ENCODE measurements around the gene VAV2.
A peak's percentile ranks its signal among the peaks of the same experiment; 100 is the strongest.
"Not testable (repeated sequence)": the region's sequence is repeated elsewhere in the genome, so short reads cannot be mapped to it uniquely, and the experiment has no call there.

Gene VAV2

DNA sequence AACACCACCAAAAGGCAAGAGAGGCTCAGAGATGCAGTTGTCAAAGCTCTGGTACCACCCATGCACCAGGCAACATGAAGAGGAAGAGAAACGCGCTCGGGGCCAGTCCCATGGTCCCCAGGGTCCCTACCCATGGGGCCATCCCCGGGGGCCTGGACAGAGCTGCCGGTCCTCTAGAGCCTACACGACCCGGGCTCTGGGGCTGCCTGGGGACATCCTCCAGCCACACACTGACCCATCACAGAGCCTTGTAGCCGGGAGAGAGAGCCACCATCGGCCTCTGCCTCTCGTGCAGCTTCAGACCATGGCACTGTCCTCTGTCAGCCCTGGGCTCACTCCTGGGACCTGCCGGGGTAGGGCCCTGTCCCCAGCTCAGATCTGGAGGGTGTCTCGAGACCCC, 23.7 kb downstream of the VAV2 start:
- no peak for DNase-seq

- no peak for DNase-seq
Measured at GRCh38 chr9:133967024-133967741, 24.9 kb downstream of the VAV2 start.

DNA sequence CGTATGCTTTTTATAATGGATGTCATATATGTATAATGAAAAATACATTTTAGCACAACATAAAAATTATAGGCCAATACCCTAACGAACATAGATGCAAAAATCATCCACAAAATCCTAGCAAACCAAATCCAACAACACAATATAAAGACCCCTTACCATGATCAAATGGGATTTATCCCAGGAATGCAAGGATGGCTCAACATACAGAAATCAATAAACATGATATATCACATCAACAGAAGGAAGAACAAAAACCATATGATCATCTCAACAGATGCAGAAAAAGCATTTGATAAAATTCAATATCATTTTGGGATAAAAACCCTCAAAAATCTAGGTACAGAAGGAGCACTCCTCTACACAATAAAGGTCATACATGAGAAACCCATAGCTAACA, 27.7 kb downstream of the VAV2 start:
- no peak for DNase-seq

DNA sequence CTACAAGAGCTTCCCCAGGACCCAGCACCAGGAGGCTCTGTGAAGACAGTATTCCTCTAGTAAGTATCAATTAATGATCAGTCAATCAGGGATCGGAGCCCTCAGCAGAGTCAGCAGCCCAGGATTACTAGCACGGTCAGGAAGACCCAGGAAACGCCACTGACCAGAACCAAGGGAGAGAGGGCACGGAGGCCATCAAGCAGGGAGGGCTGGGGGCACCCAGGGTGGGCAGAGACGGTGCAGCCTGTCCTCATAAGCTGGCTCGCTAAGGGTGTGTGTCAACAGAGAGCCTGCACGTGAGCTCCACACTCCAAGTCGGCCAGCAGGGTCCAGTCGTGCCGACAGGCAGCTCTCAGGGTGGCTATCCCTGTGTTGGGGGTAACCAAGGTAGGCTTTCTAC, 29.0 kb downstream of the VAV2 start:
- DNase-seq, result no peak

DNA sequence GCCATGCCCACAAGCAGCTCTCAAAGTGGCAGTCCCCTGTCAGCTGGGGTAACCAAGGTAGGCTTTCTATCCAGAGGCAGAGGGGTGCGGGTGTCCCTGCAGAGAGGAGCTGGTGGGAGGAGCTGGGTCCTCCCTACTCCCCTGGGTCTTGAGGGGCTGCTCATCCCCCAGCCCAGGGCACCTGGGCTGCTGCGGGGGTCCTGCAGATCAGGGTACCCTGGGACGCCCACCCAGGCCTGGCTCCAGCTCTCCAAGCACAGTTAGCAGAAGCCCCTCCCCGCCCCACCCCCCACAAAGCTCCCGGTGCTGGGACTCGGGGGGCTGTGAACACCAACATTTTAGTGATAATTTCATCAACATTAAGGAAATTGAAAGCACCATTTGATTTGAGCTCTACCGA, 29.8 kb downstream of the VAV2 start:
- DNase-seq, result no peak

DNA sequence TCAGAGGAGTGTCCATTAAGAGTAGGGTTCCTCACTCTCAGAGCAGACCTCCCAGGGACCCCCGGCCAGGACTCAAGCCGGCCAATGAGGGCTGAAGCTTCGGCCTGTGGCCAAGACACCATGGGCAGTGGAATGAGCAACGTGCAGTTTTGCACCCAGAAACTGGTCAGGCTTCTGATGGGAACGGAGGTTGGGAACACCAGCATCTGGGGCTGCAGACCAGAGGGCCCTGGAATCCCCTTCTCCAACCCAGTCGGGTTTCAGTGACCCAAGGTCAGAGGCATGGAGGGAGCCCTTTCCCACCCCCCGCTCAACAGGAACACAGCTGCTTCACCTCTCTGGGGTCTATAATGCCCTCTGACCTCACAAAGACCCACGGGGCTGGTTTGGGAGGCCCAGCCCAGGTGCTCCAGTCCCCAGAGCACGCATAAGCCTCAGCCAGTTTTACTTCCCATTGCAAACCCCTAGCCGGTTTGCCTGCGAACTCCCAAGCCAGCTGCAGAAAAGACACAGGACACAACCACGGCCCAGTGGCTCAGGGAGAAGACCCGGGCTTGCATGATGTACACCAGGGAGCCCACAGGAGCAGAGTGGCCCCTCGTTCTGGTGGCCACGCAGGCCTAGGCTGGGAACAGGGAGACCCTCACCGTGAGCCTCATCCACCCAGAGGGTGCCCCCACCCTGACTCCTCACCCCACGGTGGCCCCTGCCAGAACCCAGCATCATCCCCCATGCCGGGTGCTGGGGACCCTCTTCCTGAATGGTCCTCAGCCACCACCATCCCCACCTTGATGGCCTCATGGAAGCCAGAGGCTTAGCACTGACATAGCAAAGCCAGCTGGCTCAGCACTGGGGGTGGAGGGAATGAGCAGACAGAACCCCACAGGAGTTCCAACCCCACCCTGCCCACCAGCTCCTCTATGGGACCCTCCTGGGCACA, 30.6 kb downstream of the VAV2 start:
- DNase-seq, result no peak

DNA sequence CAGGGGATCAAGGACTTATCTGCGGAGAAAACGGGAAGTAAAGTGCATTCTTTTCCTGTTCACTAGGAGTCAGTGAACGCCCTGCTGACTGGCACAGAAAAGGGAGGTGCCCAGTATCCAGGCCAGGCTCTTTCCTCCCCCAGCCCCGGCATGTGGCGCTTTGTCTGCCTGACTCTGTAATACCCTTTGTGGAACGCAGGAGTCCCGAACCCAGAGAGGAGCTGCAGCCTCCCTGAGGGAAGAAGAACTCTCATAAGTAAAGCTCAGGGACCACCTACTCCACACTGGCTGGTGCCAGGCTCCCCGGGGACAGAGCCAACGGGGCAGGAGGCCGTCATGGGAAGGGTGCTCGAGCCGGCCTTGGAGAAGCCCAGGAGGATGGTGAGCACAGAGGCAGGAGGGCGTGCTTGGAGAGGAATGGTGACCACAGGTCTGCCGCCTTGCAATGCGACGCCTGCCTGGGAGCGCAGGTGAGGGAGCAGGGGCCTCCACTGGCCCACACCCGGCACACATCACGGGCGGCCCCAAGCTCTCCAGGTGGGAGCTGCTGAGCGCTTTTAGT, 31.5 kb downstream of the VAV2 start:
- no peak for DNase-seq

GRCh38 chr9:133959966-133960567, 32.1 kb downstream of the VAV2 start:
- DNase-seq, result no peak

- no peak for DNase-seq
Measured at GRCh38 chr9:133959171-133959570, 33.0 kb downstream of the VAV2 start.

DNA sequence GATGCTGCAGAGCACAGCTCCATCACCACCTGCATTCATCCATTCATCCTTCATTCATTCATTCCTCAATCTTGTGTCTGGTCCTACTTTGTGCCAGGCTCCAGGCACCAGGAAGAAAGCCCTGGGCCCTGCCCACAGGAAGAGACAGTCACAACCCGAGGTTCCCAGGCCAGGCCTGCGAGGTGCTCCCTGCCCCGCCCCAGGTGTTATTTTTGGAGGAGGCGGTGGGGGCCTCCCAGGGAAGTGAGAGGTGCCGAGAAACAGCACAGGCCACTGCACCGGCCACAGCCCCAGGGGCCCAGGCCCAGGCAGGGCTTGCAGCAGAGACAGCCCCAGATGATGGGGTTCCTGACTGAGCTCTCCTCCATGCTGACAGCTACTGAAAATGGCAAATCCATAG, 33.4 kb downstream of the VAV2 start:
- no peak for DNase-seq

GRCh38 chr9:133957772-133958171, 34.4 kb downstream of the VAV2 start:
- DNase-seq, result not testable (repeated sequence)

DNA sequence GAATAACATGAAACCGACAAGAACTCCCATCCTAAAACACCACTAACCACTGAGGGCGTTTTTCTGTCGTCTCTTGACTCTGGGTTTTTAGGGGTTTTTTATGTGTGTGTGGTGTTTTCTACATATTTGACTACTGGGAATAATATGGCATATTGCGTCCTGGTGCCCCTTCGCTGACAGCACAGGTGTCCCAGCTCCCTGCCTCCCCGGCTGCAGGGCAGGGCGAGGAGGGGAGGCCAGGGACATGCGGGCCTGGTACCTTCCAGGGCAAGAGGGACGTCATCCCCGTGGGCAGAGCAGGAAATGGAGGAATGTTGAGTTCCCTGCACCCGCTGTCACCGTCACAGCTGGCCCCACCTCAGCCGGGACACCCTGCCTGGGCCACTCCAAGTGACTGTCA, 34.8 kb downstream of the VAV2 start:
- no peak for DNase-seq

GRCh38 chr9:133956520-133957076, 35.5 kb downstream of the VAV2 start:
- no peak for DNase-seq

DNA sequence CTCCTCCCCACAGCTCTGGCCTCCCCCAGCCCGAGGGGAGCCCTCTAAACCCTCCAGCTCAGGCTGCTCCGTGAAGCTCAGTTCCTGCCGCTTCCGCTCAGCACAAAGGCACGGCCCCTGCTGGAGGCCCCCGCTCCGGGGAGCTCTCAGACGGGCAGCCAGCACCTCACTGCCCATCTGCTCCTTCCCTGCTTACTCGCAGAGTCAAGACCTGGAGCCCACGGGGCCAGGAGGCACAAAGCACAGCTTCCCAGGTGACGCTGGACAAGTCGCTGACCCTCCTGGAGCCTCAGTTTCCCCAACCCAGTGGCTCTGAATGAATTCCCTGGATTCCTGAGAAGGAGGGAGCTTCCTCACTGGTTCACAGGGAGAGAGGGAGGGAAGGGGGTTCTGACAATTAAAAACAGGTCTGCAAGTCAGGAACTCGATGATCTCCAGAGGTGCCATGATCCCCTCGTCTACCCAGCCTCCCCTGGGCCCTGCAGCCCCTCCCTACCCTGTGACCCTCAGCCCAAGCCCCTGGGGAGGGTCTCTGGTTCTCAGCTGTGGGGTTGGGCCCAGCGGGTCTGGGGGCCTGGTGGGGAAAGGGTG, 36.2 kb downstream of the VAV2 start:
- DNase-seq, result peak; percentile 8

GRCh38 chr9:133954862-133955529, 37.1 kb downstream of the VAV2 start:
- peak; percentile 5 for DNase-seq

DNA sequence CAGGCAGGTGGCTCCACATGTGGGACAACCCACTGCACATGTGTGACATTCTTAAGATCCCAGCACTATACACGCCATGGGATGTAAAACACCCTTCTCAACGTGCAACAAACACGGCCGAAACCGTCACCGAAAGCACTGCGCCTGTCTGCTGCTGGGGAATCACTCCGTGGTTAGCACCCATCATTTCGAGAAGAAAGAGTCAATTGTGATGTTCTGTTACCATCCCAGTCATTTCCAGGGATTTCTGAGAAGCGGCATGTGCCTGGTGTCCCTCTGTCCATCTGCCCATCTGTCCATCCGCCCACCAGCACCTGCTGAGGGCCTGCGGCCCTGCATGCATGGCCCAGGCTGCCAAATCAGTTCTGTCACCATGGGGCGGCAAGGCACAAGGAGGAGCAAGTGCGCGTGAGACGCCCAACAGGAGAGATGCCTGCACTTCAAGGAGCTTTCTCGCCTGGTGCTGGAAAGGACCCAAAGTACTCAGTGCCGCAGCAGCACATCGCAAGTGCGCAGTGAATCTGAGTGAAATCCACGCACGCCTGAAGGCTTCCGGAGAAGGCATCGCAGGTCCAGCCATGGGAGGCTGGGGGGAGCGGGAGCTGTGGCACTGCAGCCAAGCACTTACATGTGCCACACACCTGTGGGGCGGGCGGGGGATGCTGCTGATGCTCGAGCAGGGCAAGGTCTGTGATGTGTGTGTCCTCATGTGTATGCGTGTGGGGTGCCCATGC, 38.0 kb downstream of the VAV2 start:
- no peak for DNase-seq

- DNase-seq, result no peak
Measured at GRCh38 chr9:133953621-133953975, 38.5 kb downstream of the VAV2 start.

- no peak for DNase-seq
Measured at GRCh38 chr9:133952598-133953550, 39.2 kb downstream of the VAV2 start.

DNA sequence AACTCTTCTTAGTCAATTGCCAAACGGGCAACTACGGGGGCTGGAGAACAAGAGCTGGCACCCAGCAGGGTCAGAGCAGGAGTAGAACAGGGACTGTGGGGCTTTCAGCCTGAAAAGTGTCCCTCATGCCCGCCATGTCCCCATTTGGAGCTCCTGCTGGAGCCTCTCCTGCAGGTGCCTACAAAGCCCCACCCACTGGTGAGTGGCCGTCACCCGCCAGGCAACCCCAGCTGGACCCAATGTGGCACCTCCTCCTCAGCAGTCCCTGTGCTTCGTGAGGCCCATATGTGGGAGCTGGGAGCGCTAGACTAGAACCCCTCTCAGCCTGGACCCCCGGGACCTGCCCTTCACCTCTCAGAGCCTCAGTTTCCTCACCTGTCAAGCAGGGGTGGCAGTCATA, 40.9 kb downstream of the VAV2 start:
- no peak for DNase-seq

- no peak for DNase-seq
Measured at GRCh38 chr9:133950629-133951111, 41.5 kb downstream of the VAV2 start.

Measured in activated CD4-positive, alpha-beta T cell treated with anti-CD3 and anti-CD28 coated beads, Interleukin-2, Interleukin-6, amounts not matched to agents 100 ng/mL and 50 ng/mL, durations not matched to agents 16 hours and 8 hours (primary cell).